Raji (cell line): ENCODE results near the gene NRG3.

ENCODE experiments used
- POLR2A ChIP-seq: IDR thresholded peaks from 2 replicates; pipeline ENCODE4 v1.6.1; 2011; ENCODE audit warnings: low read depth, low read length, control low read depth; ENCODE audit not compliant: insufficient read depth

Gene NRG3

DNA sequence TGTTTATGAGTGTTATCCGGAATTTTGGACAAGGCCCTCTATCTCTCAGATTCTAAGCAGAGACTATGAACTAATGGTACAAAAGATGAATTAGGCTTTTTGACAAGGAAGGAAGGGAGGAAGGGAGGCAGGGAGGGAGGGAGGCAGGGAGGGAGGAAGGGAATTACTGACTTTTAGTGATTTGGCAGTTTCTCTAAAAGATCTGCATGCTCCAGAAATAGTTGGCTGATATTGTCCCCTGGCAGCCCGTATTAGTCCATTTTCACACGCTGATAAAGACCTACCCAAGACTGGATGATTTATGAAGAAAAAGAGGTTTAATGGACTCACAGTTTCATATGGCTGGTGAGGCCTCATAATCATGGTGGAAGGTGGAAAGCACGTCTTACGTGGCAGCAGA is 1093.5 kb downstream of the NRG3 start:
- no peak for TF ChIP-seq POLR2A

- TF ChIP-seq POLR2A = no peak
These were observed 1094.4 kb downstream of the NRG3 start for GRCh38 chr10:82969405-82969804.

DNA sequence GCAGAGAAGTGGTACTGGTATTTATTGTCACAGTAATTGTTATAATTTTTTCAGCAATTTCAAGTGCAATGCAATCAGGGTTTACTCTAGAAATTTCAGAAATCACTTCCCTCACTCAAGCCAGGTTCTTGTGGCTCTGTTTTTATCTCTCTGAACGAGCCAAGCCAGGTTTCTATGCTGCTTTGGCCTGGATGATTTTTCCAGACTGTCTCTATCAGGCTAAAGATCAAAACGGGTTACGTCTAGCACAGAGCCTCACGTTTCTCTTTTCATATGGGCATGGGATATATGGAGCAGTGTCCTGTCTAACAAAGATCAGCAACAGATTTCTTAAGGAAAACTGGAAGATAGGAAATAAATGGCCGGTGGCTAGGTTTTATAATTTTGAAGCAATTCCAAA is 1105.3 kb downstream of the NRG3 start:
- TF ChIP-seq POLR2A = no peak

GRCh38 chr10:82981137-82981723 is 1106.2 kb downstream of the NRG3 start:
- no peak for TF ChIP-seq POLR2A

DNA sequence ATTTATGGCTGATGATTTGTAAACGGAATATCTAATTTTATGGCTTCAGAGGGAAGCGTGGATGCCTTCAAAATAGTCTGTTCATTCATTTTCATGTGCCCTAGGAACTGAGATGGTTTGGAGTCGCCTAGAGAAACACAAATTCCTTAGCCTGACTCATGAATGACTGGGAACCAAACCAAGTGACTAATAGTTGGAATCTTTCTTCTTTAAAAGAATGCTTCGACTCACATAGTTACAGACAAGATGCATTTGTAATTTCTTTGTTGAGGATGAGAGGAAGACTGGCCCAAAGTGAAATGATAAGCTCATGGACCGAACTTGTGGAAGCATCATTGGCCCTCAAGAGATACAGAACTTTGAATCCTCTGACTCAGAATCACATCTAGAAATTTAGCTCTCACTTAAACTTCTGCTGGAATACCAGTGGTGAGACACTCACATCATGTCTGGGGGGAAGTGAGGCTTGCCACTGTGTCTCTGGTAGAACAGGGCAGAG is 1107.2 kb downstream of the NRG3 start:
- TF ChIP-seq POLR2A = no peak

DNA sequence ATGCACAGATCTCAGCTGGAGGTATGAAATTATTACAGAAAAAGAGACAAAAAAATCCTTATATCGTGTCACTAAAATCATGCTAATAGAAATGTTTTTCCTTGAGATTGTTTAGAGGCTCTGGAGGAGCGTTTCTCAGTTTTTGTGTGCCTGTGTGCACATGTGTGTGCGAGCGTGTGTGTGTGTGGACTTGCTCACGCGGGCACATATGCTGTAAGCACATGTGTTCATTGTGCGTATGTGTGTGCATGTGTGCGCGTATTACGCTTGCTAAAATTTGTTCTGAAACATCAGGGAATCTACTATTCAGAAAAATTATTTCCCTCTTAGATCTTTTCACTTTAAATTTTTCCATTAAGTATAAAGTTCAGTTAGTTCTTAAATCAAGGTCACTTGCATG is 1111.2 kb downstream of the NRG3 start:
- no peak for TF ChIP-seq POLR2A

DNA sequence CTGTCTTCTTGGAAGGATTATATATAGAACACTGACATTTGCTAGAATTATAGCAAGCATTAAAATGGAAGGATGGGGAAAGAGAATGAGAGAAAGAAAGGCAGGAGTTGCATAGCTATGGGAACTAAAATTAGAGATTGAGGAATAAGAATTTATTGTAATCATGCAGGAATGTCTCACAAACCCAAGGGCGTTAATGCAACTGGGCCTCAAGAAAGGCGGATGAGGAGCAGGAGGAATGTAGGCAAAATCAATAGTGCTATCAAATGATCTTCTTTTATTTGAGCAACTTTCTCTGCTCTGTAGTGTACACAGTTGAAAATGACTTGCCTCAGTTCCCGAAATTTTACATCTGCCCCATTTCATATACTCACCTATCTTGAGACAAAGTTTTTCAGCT is 1132.5 kb downstream of the NRG3 start:
- no peak for TF ChIP-seq POLR2A

DNA sequence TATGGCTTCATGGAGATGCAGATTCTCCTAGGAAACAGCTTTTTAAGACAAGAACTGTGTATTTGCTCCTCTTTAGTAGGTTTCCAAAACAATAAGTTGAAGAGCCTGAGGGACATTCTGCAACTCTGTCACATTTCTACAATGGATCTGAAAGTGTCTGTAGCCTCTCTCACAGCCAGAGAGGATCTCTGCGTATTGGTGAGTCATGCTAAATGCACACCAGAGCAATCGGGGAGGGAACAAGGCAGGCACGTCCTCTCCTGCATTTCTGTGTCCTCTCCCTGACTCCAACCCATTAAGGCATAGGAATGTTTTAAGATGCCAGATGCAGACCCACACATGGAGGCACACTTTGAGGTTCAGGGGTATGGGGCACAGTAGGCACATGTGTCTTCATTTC is 1137.9 kb downstream of the NRG3 start:
- TF ChIP-seq POLR2A = no peak

- no peak for TF ChIP-seq POLR2A
These were observed 1142.3 kb downstream of the NRG3 start for GRCh38 chr10:83017076-83017867.

DNA sequence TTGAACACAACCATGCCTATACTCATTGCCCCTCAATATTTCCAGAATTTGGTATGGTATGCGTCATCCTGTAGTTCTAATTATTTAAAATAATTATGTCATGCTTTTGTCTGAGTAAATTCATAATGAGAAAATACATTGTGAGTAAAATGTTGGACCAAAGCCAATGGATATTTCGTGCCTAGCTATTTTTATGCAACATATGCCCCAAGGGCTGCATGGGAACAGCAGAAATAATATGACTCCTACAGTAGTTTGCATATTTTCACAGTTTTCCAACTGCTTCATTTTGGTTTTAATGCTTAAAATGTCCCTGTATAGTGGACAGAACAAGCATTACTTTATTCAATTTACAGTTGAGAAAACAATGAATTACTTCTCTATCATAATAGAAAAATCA is 1148.7 kb downstream of the NRG3 start:
- no peak for TF ChIP-seq POLR2A
